Measurements from ENCODE around the gene C22orf31. TPM values are rescaled to one million over a fixed set of nuclear protein-coding genes. Genes with fewer than 3 reads are reported as not detected.

The C22orf31 gene
- total and polyA plus RNA-seq, 4 donors = 1.2 TPM; not detected in 3

- WGBS (ENCODE audit: insufficient coverage) = 63% methylated on average over 8 of the region's 10 CpGs
- peak overlapping the region; percentile 51 for H3K27ac ChIP-seq (ENCODE audit: low read depth, low read length)
- DNase-seq (ENCODE audit: low read depth in 4 of 6, low spot score in 6 of 6) = no peak
- peak overlapping the region; percentile 63 for H3K4me3 ChIP-seq (ENCODE audit: low read depth, low read length)
- H3K9me3 ChIP-seq (ENCODE audit: control insufficient read depth, insufficient read depth, low read length) = no peaks in the 10 kb centered on the region
- H3K4me1 ChIP-seq (ENCODE audit: control insufficient read depth, insufficient read depth, low read length) = peaks cover 33% of the 10 kb centered on the region
- peaks cover 32% of the 10 kb centered on the region for H3K27me3 ChIP-seq (ENCODE audit: control insufficient read depth, insufficient read depth, low read length)
- no peaks in the 10 kb centered on the region for H3K36me3 ChIP-seq (ENCODE audit: control insufficient read depth, insufficient read depth, low read length)
Observed at GRCh38 chr22:29074276-29074772, 12.7 kb upstream of the C22orf31 start.

- Histone ChIP-seq H3K27me3 (ENCODE audit: control insufficient read depth, insufficient read depth, low read length) (peaks cover 32% of the 10 kb centered on the region), H3K9me3 (ENCODE audit: control insufficient read depth, insufficient read depth, low read length) (no peaks in the 10 kb centered on the region), H3K27ac (ENCODE audit: low read depth, low read length) (peak overlapping the region; percentile 51), H3K36me3 (ENCODE audit: control insufficient read depth, insufficient read depth, low read length) (no peaks in the 10 kb centered on the region), H3K4me3 (ENCODE audit: low read depth, low read length) (peak overlapping the region; percentile 63), H3K4me1 (ENCODE audit: control insufficient read depth, insufficient read depth, low read length) (peaks cover 30% of the 10 kb centered on the region)
- DNase-seq (ENCODE audit: low read depth in 4 of 6, low spot score in 6 of 6) = peak in 2 of 6 donors; percentile 59 to 72
- whole genome bisulfite sequencing (ENCODE audit: insufficient coverage) = 2% methylated on average over 48 of the region's 53 CpGs
Observed at GRCh38 chr22:29073618-29074275, 12.1 kb upstream of the C22orf31 start.

GRCh38 chr22:29072979-29073617 is 11.5 kb upstream of the C22orf31 start, which contains the start of gene KREMEN1:
Gene KREMEN1, plus strand, starts transcription at chr22:29073035. Its CDS starts 96 bp downstream, at chr22:29073131.
- Histone ChIP-seq H3K27me3 (ENCODE audit: control insufficient read depth, insufficient read depth, low read length) (peaks cover 32% of the 10 kb centered on the region), H3K4me1 (ENCODE audit: control insufficient read depth, insufficient read depth, low read length) (peaks cover 30% of the 10 kb centered on the region)
- under 1% methylated on average over 73 of the region's 76 CpGs for WGBS (ENCODE audit: insufficient coverage)

GRCh38 chr22:29072193-29072978 is 10.8 kb upstream of the C22orf31 start:
- no peaks in the 10 kb centered on the region for H3K36me3 ChIP-seq (ENCODE audit: control insufficient read depth, insufficient read depth, low read length)
- H3K9me3 ChIP-seq (ENCODE audit: control insufficient read depth, insufficient read depth, low read length) = no peaks in the 10 kb centered on the region
- peaks cover 30% of the 10 kb centered on the region for H3K4me1 ChIP-seq (ENCODE audit: control insufficient read depth, insufficient read depth, low read length)
- DNase-seq (ENCODE audit: low read depth in 4 of 6, low spot score in 6 of 6) = peak in 4 of 6 donors; percentile 49 to 89 (median 69)
- WGBS (ENCODE audit: insufficient coverage) = 18% methylated on average over 38 of the region's 41 CpGs
- H3K4me3 ChIP-seq (ENCODE audit: low read depth, low read length) = peak overlapping the region; percentile 61
- no peak overlapping the region for H3K27ac ChIP-seq (ENCODE audit: low read depth, low read length)
- peaks cover 32% of the 10 kb centered on the region for H3K27me3 ChIP-seq (ENCODE audit: control insufficient read depth, insufficient read depth, low read length)

More at GRCh38 chr22:29072979-29073617, 11.5 kb upstream of the C22orf31 start, which contains the start of gene KREMEN1:
- peak within 1 kb of the TSS; percentile 51 for H3K27ac ChIP-seq (ENCODE audit: low read depth, low read length)
- no peaks in the 10 kb centered on the region for H3K36me3 ChIP-seq (ENCODE audit: control insufficient read depth, insufficient read depth, low read length)
- H3K9me3 ChIP-seq (ENCODE audit: control insufficient read depth, insufficient read depth, low read length) = no peaks in the 10 kb centered on the region
- DNase-seq (ENCODE audit: low read depth in 4 of 6, low spot score in 6 of 6) = peak in 1 of 6 donors; percentile 32
- H3K4me3 ChIP-seq (ENCODE audit: low read depth, low read length) = peak within 1 kb of the TSS; percentile 63

- Histone ChIP-seq H3K4me3 (ENCODE audit: low read depth, low read length) (peak overlapping the region; percentile 9), H3K27ac (ENCODE audit: low read depth, low read length) (peak overlapping the region; percentile 43), H3K36me3 (ENCODE audit: control insufficient read depth, insufficient read depth, low read length) (no peaks in the 10 kb centered on the region), H3K4me1 (ENCODE audit: control insufficient read depth, insufficient read depth, low read length) (peaks cover 30% of the 10 kb centered on the region), H3K9me3 (ENCODE audit: control insufficient read depth, insufficient read depth, low read length) (no peaks in the 10 kb centered on the region), H3K27me3 (ENCODE audit: control insufficient read depth, insufficient read depth, low read length) (peaks cover 32% of the 10 kb centered on the region)
- 5% methylated on average over 57 of the region's 60 CpGs for WGBS (ENCODE audit: insufficient coverage)
- DNase-seq (ENCODE audit: low read depth in 4 of 6, low spot score in 6 of 6) = peak in 1 of 6 donors; percentile 46
Observed at GRCh38 chr22:29071261-29072045, 9.8 kb upstream of the C22orf31 start.

- Histone ChIP-seq H3K27ac (ENCODE audit: low read depth, low read length) (no peak overlapping the region), H3K36me3 (ENCODE audit: control insufficient read depth, insufficient read depth, low read length) (no peaks in the 10 kb centered on the region), H3K27me3 (ENCODE audit: control insufficient read depth, insufficient read depth, low read length) (peaks cover 32% of the 10 kb centered on the region), H3K9me3 (ENCODE audit: control insufficient read depth, insufficient read depth, low read length) (no peaks in the 10 kb centered on the region), H3K4me1 (ENCODE audit: control insufficient read depth, insufficient read depth, low read length) (peaks cover 30% of the 10 kb centered on the region), H3K4me3 (ENCODE audit: low read depth, low read length) (no peak overlapping the region)
- no peak for DNase-seq (ENCODE audit: low read depth in 4 of 6, low spot score in 6 of 6)
- WGBS (ENCODE audit: insufficient coverage) = 93% methylated on average over 3 of the region's 4 CpGs
Observed at GRCh38 chr22:29070490-29070889, 8.9 kb upstream of the C22orf31 start.

- Histone ChIP-seq H3K9me3 (ENCODE audit: control insufficient read depth, insufficient read depth, low read length) (no peaks in the 10 kb centered on the region), H3K27me3 (ENCODE audit: control insufficient read depth, insufficient read depth, low read length) (peaks cover 32% of the 10 kb centered on the region), H3K36me3 (ENCODE audit: control insufficient read depth, insufficient read depth, low read length) (no peaks in the 10 kb centered on the region), H3K4me1 (ENCODE audit: control insufficient read depth, insufficient read depth, low read length) (peaks cover 30% of the 10 kb centered on the region), H3K27ac (ENCODE audit: low read depth, low read length) (no peak overlapping the region), H3K4me3 (ENCODE audit: low read depth, low read length) (no peak overlapping the region)
- WGBS (ENCODE audit: insufficient coverage) = 75% methylated on average over 4 of the region's 4 CpGs
- DNase-seq (ENCODE audit: low read depth in 4 of 6, low spot score in 6 of 6) = no peak
Observed at GRCh38 chr22:29069463-29069862, 7.8 kb upstream of the C22orf31 start.

- H3K27ac ChIP-seq (ENCODE audit: low read depth, low read length) = no peak overlapping the region
- no peaks in the 10 kb centered on the region for H3K27me3 ChIP-seq (ENCODE audit: control insufficient read depth, insufficient read depth, low read length)
- DNase-seq (ENCODE audit: low read depth in 4 of 6, low spot score in 6 of 6) = no peak
- H3K36me3 ChIP-seq (ENCODE audit: control insufficient read depth, insufficient read depth, low read length) = no peaks in the 10 kb centered on the region
- no peaks in the 10 kb centered on the region for H3K9me3 ChIP-seq (ENCODE audit: control insufficient read depth, insufficient read depth, low read length)
- H3K4me1 ChIP-seq (ENCODE audit: control insufficient read depth, insufficient read depth, low read length) = no peaks in the 10 kb centered on the region
- H3K4me3 ChIP-seq (ENCODE audit: low read depth, low read length) = no peak overlapping the region
- WGBS (ENCODE audit: insufficient coverage) = 53% methylated on average over 5 of the region's 7 CpGs
Observed at GRCh38 chr22:29065468-29066190, 4.0 kb upstream of the C22orf31 start.
